ENCODE data around the gene CDH9.

- TF ChIP-seq CTCF (IDR thresholded peaks at IDR 0.05) = no peak
- no peak for TF ChIP-seq EZH2 (IDR thresholded peaks at IDR 0.05; ENCODE audit: borderline replicate concordance, insufficient read depth, low read depth, low read length, poor library complexity, severe bottlenecking)
These were observed 22.6 kb downstream of the CDH9 start for GRCh38 chr5:27015758-27016157.
